ENCODE measurements around the gene SLC25A10.
A peak's percentile ranks its signal among the peaks of the same experiment; 100 is the strongest.

SLC25A10 gene

GRCh38 chr17:81700353-81701287 is 11.5 kb upstream of the SLC25A10 start:
- H3K4me3 ChIP-seq (ENCODE audit: severe bottlenecking) = no peak overlapping the region

GRCh38 chr17:81701288-81702071 is 10.6 kb upstream of the SLC25A10 start:
- DNase-seq (ENCODE audit: low spot score) (peak; percentile 65), ATAC-seq (ENCODE audit: low read depth) (peak; percentile 33; the same call in 1 of the 3 replicates)
- Histone ChIP-seq H3K36me3 (ENCODE audit: low read depth) (peaks cover 73% of the 10 kb centered on the region), H3K27me3 (ENCODE audit: insufficient read depth, poor library complexity, severe bottlenecking) (no peaks in the 10 kb centered on the region), H3K4me1 (ENCODE audit: insufficient read depth, poor library complexity, severe bottlenecking) (peaks cover 7% of the 10 kb centered on the region), H3K9me3 (ENCODE audit: severe bottlenecking) (no peaks in the 10 kb centered on the region), H3K4me3 (ENCODE audit: severe bottlenecking) (peak overlapping the region; percentile 88), H3K27ac (ENCODE audit: poor library complexity, severe bottlenecking) (peak overlapping the region; percentile 84)
- TF ChIP-seq CTCF (IDR thresholded peaks at IDR 0.05; ENCODE audit: poor library complexity, severe bottlenecking) = peak; percentile 5

More at GRCh38 chr17:81700353-81701287, 11.5 kb upstream of the SLC25A10 start:
- no peak for TF ChIP-seq CTCF (IDR thresholded peaks at IDR 0.05; ENCODE audit: poor library complexity, severe bottlenecking)
- H3K4me1 ChIP-seq (ENCODE audit: insufficient read depth, poor library complexity, severe bottlenecking) = peaks cover 7% of the 10 kb centered on the region
- no peak for ATAC-seq (ENCODE audit: low read depth)
- no peaks in the 10 kb centered on the region for H3K27me3 ChIP-seq (ENCODE audit: insufficient read depth, poor library complexity, severe bottlenecking)
- peaks cover 72% of the 10 kb centered on the region for H3K36me3 ChIP-seq (ENCODE audit: low read depth)
- no peaks in the 10 kb centered on the region for H3K9me3 ChIP-seq (ENCODE audit: severe bottlenecking)
- peak; percentile 58 for DNase-seq (ENCODE audit: low spot score)
- H3K27ac ChIP-seq (ENCODE audit: poor library complexity, severe bottlenecking) = peak overlapping the region; percentile 84

- ATAC-seq (ENCODE audit: low read depth) (peak; percentile 79), DNase-seq (ENCODE audit: low spot score) (peak; percentile 94)
Measured at GRCh38 chr17:81702934-81703746, 8.9 kb upstream of the SLC25A10 start, which contains the start of gene MRPL12. Gene MRPL12, plus strand, starts transcription at chr17:81703367. Its CDS starts 135 bp downstream, at chr17:81703502.

More at GRCh38 chr17:81702934-81703746, 8.9 kb upstream of the SLC25A10 start, which contains the start of gene MRPL12:
- H3K36me3 ChIP-seq (ENCODE audit: low read depth) = peaks cover 63% of the 10 kb centered on the region
- peak within 1 kb of the TSS; percentile 88 for H3K4me3 ChIP-seq (ENCODE audit: severe bottlenecking)
- no peaks in the 10 kb centered on the region for H3K9me3 ChIP-seq (ENCODE audit: severe bottlenecking)
- H3K27ac ChIP-seq (ENCODE audit: poor library complexity, severe bottlenecking) = peak within 1 kb of the TSS; percentile 84
- peaks cover 7% of the 10 kb centered on the region for H3K4me1 ChIP-seq (ENCODE audit: insufficient read depth, poor library complexity, severe bottlenecking)
- TF ChIP-seq CTCF (IDR thresholded peaks at IDR 0.05; ENCODE audit: poor library complexity, severe bottlenecking) = peak; percentile 5
- no peaks in the 10 kb centered on the region for H3K27me3 ChIP-seq (ENCODE audit: insufficient read depth, poor library complexity, severe bottlenecking)
